ENCODE measurements around the gene CCIN. TPM values are rescaled to one million over a fixed set of nuclear protein-coding genes. Genes with fewer than 3 reads are reported as not detected.

The CCIN gene
- total and polyA plus RNA-seq, 12 donors, result 0.12 to 0.15 TPM; not detected in 10

DNA sequence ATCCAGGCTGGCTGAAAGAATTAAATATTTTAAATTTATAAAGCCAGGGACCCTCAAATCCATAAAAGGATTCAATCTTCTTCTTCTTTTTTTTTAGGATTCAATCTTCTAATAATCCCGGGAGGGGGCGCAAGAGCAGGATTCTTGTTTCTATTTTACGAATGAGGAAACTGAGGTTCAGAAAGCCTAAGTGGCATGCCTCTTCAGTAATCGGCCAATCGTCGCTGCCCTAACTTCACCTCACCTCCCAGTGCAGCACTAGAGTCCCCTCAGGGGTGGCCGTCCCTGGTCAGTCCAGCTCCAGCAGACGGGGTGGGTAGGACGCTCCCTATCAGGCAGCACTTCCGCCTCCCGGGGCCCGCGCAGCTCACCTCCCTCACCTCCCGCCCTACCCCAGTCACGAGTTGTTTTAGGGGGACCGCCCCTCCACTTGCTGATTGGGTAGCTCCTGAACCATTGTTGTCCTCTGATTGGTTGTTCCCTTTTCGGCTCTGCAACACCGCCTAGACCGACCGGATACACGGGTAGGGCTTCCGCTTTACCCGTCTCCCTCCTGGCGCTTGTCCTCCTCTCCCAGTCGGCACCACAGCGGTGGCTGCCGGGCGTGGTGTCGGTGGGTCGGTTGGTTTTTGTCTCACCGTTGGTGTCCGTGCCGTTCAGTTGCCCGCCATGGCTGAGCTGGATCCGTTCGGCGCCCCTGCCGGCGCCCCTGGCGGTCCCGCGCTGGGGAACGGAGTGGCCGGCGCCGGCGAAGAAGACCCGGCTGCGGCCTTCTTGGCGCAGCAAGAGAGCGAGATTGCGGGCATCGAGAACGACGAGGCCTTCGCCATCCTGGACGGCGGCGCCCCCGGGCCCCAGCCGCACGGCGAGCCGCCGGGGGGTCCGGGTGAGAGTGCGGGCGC, 21.5 kb downstream of the CCIN start, which contains the start of gene CLTA:
TSS of gene CLTA (plus strand) at position 534 of the 902 bp plus-strand sequence. CDS start at position 670, 136 bp downstream.
- peak; percentile 99 to 100 (median 99) for ATAC-seq

GRCh38 chr9:36191290-36191645, 22.1 kb downstream of the CCIN start:
- H3K4me1 ChIP-seq, result peaks cover 12 to 45% (median 38%) of the 10 kb centered on the region in 9 donors
- no peaks in the 10 kb centered on the region for H3K9me3 ChIP-seq
- 0 to 1% methylated on average over 18 of the region's 18 CpGs for WGBS, 2 donors
- TF ChIP-seq CTCF (IDR thresholded peaks at IDR 0.05), result no peak
- DNase-seq (peak in 1 of 2 donors; percentile 30), ATAC-seq (peak in 2 of 8 donors; percentile 4 to 7)
- H3K27ac ChIP-seq, result peak overlapping the region; percentile 37 to 95 (median 88)
- no peaks in the 10 kb centered on the region for H3K27me3 ChIP-seq
- H3K4me3 ChIP-seq, result peak overlapping the region; percentile 64 to 97 (median 85)
- intact Hi-C loops (cut with DNase I), result loop anchor here in 6 of 10 donors (2.0 to 10.0 kb wide), 6 partner anchors 66 to 371 kb away; partner anchors contain the start of gene GNE (in 2 of the 6)
- peaks cover 0 to 24% (median 0%) of the 10 kb centered on the region in 9 donors for H3K36me3 ChIP-seq

More for the DNA sequence above, 21.5 kb downstream of the CCIN start, which contains the start of gene CLTA:
- peak within 1 kb of the TSS; percentile 64 to 97 (median 85) for H3K4me3 ChIP-seq
- TF ChIP-seq CTCF (IDR thresholded peaks at IDR 0.05), result peak in 8 of 9 donors; percentile 40 to 72 (median 58)
- intact Hi-C loops (cut with DNase I), result loop anchor here in 6 of 10 donors (2.0 to 10.0 kb wide), 6 partner anchors 67 to 372 kb away; partner anchors contain the start of gene GNE (in 2 of the 6)
- peak within 1 kb of the TSS; percentile 48 to 95 (median 88) for H3K27ac ChIP-seq
- no peaks in the 10 kb centered on the region for H3K27me3 ChIP-seq
- WGBS, 2 donors, result 0% methylated on average over 66 to 68 of the region's 68 CpGs
- H3K36me3 ChIP-seq, result peaks cover 0 to 17% (median 0%) of the 10 kb centered on the region in 9 donors
- H3K9me3 ChIP-seq, result no peaks in the 10 kb centered on the region
- peaks cover 12 to 45% (median 38%) of the 10 kb centered on the region in 9 donors for H3K4me1 ChIP-seq
- DNase-seq, result peak; percentile 92 to 98

GRCh38 chr9:36191686-36192085, 22.5 kb downstream of the CCIN start:
- DNase-seq, result no peak
- Histone ChIP-seq H3K27ac (peak overlapping the region in 7 of 10 donors; percentile 88 to 95 (median 91)), H3K27me3 (no peaks in the 10 kb centered on the region), H3K9me3 (no peaks in the 10 kb centered on the region), H3K4me3 (peak overlapping the region; percentile 64 to 97 (median 85)), H3K4me1 (peaks cover 12 to 45% (median 38%) of the 10 kb centered on the region in 9 donors), H3K36me3 (peaks cover 0 to 28% (median 0%) of the 10 kb centered on the region in 9 donors)
- intact Hi-C loops (cut with DNase I), result loop anchor here in 6 of 10 donors (2.0 to 10.0 kb wide), 6 partner anchors 66 to 371 kb away; partner anchors contain the start of gene GNE (in 2 of the 6)
- 0% methylated on average over 7 of the region's 7 CpGs for WGBS, 2 donors
- ATAC-seq, result no peak
- no peak for TF ChIP-seq CTCF (IDR thresholded peaks at IDR 0.05)

GRCh38 chr9:36192196-36192595, 23.0 kb downstream of the CCIN start:
- Histone ChIP-seq H3K36me3 (peaks cover 0 to 33% (median 0%) of the 10 kb centered on the region in 9 donors), H3K4me1 (peaks cover 12 to 46% (median 38%) of the 10 kb centered on the region in 9 donors), H3K27ac (peak overlapping the region in 3 of 10 donors; percentile 88 to 91 (median 88)), H3K9me3 (no peaks in the 10 kb centered on the region), H3K27me3 (no peaks in the 10 kb centered on the region), H3K4me3 (peak overlapping the region; percentile 64 to 97 (median 85))
- DNase-seq (no peak), ATAC-seq (no peak)
- no peak for TF ChIP-seq CTCF (IDR thresholded peaks at IDR 0.05)
- intact Hi-C loops (cut with DNase I), result loop anchor here in 5 of 10 donors (5.0 to 10.0 kb wide), 4 partner anchors 65 to 370 kb away; partner anchors contain the start of gene GNE (in 1 of the 5)
- WGBS, 2 donors, result 73 to 76% methylated on average over 4 of the region's 4 CpGs

Measured in heart right ventricle (tissue), 16 donors.